Smooth muscle cell of trachea (primary cell): ENCODE measurements around the gene SGMS2. TPM values are rescaled to one million over a fixed set of nuclear protein-coding genes. Genes with fewer than 3 reads are reported as not detected.

Source experiments
- total RNA-seq: library from RNA; depleted of rRNA; stranded (reverse); fragments of >200 nt; gene quantifications from 2 replicates; pipeline ENCODE4 v1.2.1, GENCODE V29; 2014

SGMS2 gene
- 114 and 180 TPM in 2 replicates for total RNA-seq

DNA sequence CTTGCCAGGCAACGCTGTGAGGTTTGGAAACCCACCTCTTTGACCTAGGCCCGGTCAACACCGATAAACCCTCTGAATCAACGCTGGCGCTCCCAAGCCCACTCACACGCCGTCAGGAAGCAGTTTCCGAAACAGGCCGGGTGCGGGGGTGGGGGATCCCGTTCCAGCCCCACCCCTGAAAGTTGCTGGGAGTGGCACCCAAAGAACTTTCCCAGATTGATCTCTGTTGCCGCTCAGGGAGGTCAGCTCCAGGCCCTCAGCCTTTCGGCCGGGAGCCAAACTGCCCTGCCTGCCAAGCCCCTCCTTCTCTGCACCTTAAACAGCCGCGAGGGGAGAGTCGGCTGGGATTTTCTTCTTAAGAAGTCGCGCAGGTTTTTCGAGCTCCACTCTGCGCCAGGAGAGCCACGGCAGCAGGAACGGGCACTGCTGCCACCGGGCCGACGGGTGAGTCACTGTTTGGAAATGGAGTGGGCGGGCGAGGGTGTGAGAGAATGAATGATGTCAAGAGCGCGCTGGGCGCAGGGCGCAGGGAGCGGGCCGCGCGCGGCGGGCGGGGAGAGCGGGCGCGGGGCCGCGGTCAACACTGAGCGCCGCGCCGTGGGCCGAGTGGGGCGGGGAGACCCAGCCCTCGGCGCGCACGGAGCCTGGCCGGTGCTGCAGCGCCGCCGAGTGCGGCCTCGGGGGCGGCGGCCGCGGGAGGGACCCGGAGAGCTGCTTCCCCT is at the start of gene SGMS2:
Gene SGMS2, plus strand, starts transcription at position 583 of the 722 bp plus-strand sequence. CDS start 70,622 bp downstream, outside the sequence.

DNA sequence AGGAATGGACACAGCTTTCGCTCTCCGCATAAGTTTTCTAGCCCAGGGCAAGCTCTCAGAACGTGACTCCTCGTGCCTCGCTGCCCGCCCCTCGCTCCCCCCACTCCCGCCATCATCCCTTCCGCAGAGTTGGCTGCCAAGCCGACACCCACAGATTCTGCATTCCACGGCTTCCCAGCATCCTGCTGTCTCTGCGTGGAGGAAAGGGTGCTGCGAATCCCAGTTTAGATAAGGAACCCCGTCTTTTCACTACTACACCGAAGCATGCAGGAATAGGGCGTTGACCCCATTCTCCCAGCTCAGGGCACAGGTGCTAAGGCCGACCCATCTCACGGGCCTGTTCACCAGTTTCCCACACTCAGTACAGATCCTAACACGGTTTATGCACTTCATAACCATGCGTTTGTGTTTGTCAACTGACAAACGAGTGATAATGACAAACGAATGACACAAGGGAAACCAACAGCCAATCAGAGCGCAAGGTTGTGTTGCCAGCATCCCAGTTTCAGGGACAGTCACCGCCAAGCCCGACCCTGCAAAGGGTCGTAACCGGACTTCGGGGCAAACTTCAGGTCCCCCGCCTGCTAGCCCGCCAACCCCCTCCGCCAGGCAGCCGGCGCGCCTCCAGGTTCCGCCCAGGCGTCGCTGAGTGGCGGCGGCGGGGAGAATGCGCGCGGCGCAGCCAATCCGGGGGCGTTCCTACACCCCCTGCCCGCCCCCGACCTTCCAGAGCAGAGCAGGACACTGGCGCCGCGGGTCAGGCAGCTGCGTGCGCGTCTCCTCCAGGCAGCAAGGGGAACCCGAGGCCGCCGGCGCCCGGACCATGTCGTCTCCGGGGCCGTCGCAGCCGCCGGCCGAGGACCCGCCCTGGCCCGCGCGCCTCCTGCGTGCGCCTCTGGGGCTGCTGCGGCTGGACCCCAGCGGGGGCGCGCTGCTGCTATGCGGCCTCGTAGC is 106.4 kb downstream of the SGMS2 start, which contains the start of gene CYP2U1:
Gene CYP2U1, plus strand, starts transcription at position 729 of the 954 bp plus-strand sequence. Its CDS starts 95 bp downstream, at position 824.

Other genes starting within 250 kb of the SGMS2 start
- gene PAPSS1, start 104.7 kb upstream of the SGMS2 start, total RNA-seq: 63.7 and 83.9 TPM in 2 replicates
- 14.1 and 32.1 TPM in 2 replicates for gene CYP2U1, start 106.6 kb downstream of the SGMS2 start, total RNA-seq
- 13.6 and 25.5 TPM in 2 replicates for gene HADH, start 165.0 kb downstream of the SGMS2 start, total RNA-seq